22Rv1 (cell line): ENCODE data around the gene C1orf198.
A peak's percentile ranks its signal among the peaks of the same experiment; 100 is the strongest.

ENCODE experiments used
- H3K27ac ChIP-seq: fragments of 450-650 bp; 2 replicates; pipeline ENCODE4 v1.5.1; 2017
- CTCF ChIP-seq: fragments of 450-650 bp; IDR thresholded peaks from 2 replicates; pipeline ENCODE4 v1.5.1; 2017; ENCODE audit warnings: mild to moderate bottlenecking
- ZFX ChIP-seq: fragments of 450-650 bp; IDR thresholded peaks from 2 replicates; pipeline ENCODE4 v1.6.1; 2017; ENCODE audit warnings: antibody characterized with exemption, borderline replicate concordance

Gene C1orf198

GRCh38 chr1:230877146-230877923 lies 9.0 kb upstream of the C1orf198 start:
- TF ChIP-seq CTCF, result no peak
- TF ChIP-seq ZFX, result no peak
- no peak overlapping the region for H3K27ac ChIP-seq

- H3K27ac ChIP-seq, result no peak overlapping the region
- TF ChIP-seq CTCF (no peak), ZFX (no peak)
These were observed 8.3 kb upstream of the C1orf198 start for GRCh38 chr1:230876660-230877059.

GRCh38 chr1:230875370-230875769 lies 7.0 kb upstream of the C1orf198 start:
- no peak overlapping the region for H3K27ac ChIP-seq
- TF ChIP-seq CTCF, result no peak
- TF ChIP-seq ZFX, result no peak

GRCh38 chr1:230870916-230871315 lies 2.6 kb upstream of the C1orf198 start:
- H3K27ac ChIP-seq, result no peak overlapping the region
- TF ChIP-seq ZFX, result no peak
- no peak for TF ChIP-seq CTCF

GRCh38 chr1:230869500-230869899 lies 1.2 kb upstream of the C1orf198 start:
- no peak overlapping the region for H3K27ac ChIP-seq
- TF ChIP-seq ZFX, result no peak
- TF ChIP-seq CTCF, result no peak

- TF ChIP-seq ZFX, result no peak
- TF ChIP-seq CTCF, result no peak
- H3K27ac ChIP-seq, result peak overlapping the region; percentile 54
These were observed 540 bp upstream of the C1orf198 start for GRCh38 chr1:230868736-230869385.

- no peak for TF ChIP-seq CTCF
- no peak for TF ChIP-seq ZFX
- H3K27ac ChIP-seq, result no peak overlapping the region
These were observed 1.0 kb downstream of the C1orf198 start for GRCh38 chr1:230867101-230867902.
